KBM-7 (cell line): ENCODE results near the gene BTG2.
"Not testable (repeated sequence)": the region's sequence is repeated elsewhere in the genome, so short reads cannot be mapped to it uniquely, and the experiment has no call there.

Source experiments
- DNase-seq: peaks from one replicate; pipeline ENCODE4 v3.0.0-alpha.2; 2015
- in situ Hi-C: fragments of 300-500 bp; cut with MboI; formaldehyde crosslinking; loops from 2 replicates; pipeline ENCODE4 v1.14.3; 2020; ENCODE audit warnings: low sequenced_read_pairs, low pct_unique_long_range_greater_than_20kb, mixed read lengths

Gene BTG2

GRCh38 chr1:203304919-203305808, at the start of gene BTG2:
Gene BTG2 (plus strand): TSS chr1:203305519. CDS start chr1:203305607, 88 bp downstream.
- in situ Hi-C loops = no loop called here
- peak; percentile 84 for DNase-seq

- in situ Hi-C loops, DNase-seq: not testable (repeated sequence)
These were observed 48.7 kb upstream of the BTG2 start for GRCh38 chr1:203256636-203257035.

- no peak for DNase-seq
- in situ Hi-C loops = no loop called here
These were observed 41.8 kb upstream of the BTG2 start for GRCh38 chr1:203263496-203263895.

DNA sequence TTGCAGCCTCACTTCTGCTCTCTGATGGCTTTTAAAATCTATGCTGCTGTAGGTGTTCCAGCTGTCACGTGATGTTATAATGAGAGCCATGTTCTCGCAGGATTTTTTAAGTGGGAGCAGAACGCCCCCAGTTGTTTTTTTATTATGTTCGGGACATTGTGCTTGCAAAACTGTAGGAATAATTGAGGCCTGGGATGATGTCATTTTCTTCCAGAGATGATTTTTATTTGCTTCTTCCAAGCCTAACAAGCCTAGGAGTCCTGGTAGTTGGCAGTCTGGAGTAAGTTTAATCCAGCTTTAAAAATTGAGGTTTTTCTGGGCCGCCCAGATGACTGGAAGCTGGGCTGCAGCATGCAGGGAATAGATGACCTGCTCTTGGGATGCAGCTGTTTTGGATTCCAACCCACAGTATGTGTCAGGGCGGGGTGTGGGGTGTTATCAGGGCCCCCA, 41.2 kb upstream of the BTG2 start:
- in situ Hi-C loops = no loop called here
- DNase-seq = no peak

GRCh38 chr1:203265541-203265940, 39.8 kb upstream of the BTG2 start:
- in situ Hi-C loops = no loop called here
- DNase-seq = no peak

DNA sequence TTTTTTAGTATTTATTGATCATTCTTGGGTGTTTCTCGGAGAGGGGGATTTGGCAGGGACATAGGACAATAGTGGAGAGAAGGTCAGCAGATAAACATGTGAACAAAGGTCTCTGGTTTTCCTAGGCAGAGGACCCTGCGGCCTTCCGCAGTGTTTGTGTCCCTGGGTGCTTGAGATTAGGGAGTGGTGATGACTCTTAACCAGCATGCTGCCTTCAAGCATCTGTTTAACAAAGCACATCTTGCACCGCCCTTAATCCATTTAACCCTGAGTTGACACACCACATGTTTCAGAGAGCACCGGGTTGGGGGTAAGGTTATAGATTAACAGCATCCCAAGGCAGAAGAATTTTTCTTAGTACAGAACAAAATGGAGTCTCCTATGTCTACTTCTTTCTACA, 39.2 kb upstream of the BTG2 start:
- in situ Hi-C loops, DNase-seq: not testable (repeated sequence)

DNA sequence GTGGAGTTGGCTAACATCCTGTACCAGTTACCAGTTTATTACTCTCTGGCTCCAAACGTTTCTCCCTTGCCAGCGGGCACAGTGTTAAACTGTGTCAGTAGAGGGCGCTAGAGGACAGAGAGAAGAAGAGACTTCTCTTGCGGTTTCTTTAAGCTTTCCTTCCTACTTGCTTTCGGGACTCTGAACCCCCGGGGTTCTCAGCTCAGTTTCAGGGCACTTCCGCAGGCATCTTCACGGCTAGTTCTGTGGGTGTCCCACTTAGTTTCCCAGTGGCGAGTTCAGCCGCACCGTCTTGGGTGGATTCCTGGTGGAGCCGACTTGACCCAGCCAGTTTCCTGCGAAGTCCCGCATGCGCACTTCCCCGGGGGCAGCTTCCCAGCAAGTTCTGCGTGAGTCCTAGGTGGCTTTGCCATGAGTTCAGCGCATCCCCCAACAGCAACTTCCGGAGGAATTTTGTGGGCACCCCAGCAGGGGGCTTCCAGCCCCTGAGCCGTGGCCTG, 37.9 kb upstream of the BTG2 start:
- in situ Hi-C loops = no loop called here
- DNase-seq = peak; percentile 94

GRCh38 chr1:203267912-203268311, 37.4 kb upstream of the BTG2 start:
- DNase-seq = no peak

GRCh38 chr1:203268901-203269653, 36.2 kb upstream of the BTG2 start:
- in situ Hi-C loops = no loop called here
- DNase-seq = peak; percentile 83

More at GRCh38 chr1:203267912-203268311, 37.4 kb upstream of the BTG2 start:
- in situ Hi-C loops = no loop called here

DNA sequence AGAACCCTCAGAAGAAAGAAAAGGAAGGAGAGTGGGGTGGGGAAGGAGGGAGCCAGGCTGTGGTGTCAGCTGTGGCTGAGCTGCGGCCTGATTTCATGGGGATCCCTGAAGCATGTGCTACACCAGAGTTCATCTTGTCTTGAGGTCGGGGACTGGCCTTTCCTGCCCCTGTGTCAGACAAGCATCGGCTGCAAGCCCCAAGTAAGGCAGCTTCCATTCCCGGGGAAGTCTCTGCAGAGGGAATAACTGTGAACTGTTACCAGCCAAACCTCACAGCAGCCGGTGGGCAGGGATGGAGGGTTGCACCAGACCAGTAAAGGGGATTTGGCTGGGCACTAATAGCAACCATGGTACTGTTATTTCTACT, 35.7 kb upstream of the BTG2 start:
- in situ Hi-C loops = loop anchor here (5.0 to 10.0 kb wide), 2 partner anchors 68 to 215 kb away; no protein-coding TSS in a partner anchor
- DNase-seq = no peak

- in situ Hi-C loops = loop anchor here (5.0 to 10.0 kb wide), 2 partner anchors 67 to 214 kb away; no protein-coding TSS in a partner anchor
- no peak for DNase-seq
These were observed 34.9 kb upstream of the BTG2 start for GRCh38 chr1:203270448-203270847.

DNA sequence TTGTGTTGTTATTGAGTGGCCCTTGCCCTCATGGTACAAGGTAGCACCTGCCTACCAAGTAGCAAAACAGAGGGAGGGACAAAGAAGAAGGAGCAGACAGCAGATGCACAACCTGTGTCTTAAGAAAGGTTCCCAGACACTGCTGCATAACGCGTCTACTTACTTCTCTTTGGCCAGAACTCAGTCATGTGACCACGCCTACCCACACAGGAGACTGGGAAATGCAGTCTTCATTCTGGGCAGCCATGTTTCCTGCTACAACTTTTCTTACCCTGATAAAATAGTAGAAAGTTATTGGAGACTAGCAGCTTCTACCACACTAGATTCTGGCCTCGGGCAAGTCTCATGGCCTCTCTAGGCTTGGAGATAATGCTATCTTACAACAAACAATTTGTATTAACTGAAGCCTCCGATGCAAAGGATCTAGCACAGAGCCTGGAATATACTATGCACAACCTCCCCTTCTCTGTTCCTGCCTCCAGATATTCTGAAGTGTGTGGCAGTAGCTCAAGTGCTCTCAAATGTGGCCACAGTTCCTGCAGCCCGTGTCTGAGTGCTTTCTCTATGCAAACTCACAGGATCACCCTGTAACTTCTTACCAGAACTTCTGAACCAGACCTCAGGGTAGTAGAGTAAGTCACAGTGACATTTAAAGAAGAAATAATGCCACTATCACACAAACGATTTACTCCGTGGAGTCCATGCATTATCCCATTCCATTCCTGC, 34.1 kb upstream of the BTG2 start:
- in situ Hi-C loops = loop anchor here (5.0 to 10.0 kb wide), 2 partner anchors 66 to 214 kb away; no protein-coding TSS in a partner anchor
- peak; percentile 74 for DNase-seq

- no peak for DNase-seq
- in situ Hi-C loops = loop anchor here (5.0 to 10.0 kb wide), 2 partner anchors 65 to 213 kb away; no protein-coding TSS in a partner anchor
These were observed 33.2 kb upstream of the BTG2 start for GRCh38 chr1:203271962-203272632.

- in situ Hi-C loops = loop anchor here (5.0 to 10.0 kb wide), 2 partner anchors 65 to 212 kb away; no protein-coding TSS in a partner anchor
These were observed 32.6 kb upstream of the BTG2 start for GRCh38 chr1:203272633-203273205.

DNA sequence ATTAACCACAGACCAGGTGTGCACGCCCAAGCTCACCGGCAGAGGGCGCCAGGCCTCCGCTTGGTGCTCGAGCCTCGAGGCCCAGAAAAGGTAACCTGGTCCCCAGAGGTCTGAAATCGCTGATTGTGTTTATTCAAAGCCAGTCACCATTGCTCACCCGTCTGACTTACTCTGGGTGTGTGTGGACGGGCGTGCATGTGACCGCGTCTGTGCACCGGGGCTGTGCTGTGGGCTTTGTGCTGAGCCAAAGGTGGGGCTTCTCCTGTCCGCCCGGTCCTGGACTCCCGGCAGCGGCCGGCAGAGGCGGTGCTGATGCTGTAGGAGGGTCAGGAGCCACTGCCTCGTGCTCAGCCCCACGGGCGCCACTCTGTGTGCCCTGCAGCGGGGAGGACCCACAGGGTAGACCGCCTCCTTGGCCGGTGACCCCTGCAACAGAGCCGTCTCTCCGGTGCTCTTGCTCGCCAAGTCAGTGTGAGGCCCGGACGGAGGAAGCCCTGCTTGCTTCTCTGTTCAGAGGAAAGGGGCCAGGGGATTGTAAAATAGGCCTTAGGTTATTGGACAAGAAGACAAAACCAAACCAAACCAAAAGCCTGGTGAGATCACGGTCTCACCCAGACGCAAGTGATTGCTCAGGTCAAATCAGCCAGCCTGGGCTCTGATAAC, 32.0 kb upstream of the BTG2 start:
- DNase-seq = peak; percentile 76

More at GRCh38 chr1:203272633-203273205, 32.6 kb upstream of the BTG2 start:
- no peak for DNase-seq

GRCh38 chr1:203273869-203274602, 31.3 kb upstream of the BTG2 start:
- peak; percentile 43 for DNase-seq
- in situ Hi-C loops = loop anchor here (5.0 to 10.0 kb wide), 2 partner anchors 63 to 211 kb away; no protein-coding TSS in a partner anchor

More for the DNA sequence above, 32.0 kb upstream of the BTG2 start:
- in situ Hi-C loops = loop anchor here (5.0 to 10.0 kb wide), 2 partner anchors 64 to 211 kb away; no protein-coding TSS in a partner anchor
